Measurements from ENCODE around the gene CXCL9. TPM values are rescaled to one million over a fixed set of nuclear protein-coding genes. Genes with fewer than 3 reads are reported as not detected.

CXCL9 gene
- total and polyA plus RNA-seq, 12 donors = 0.10 to 396 (median 0.50) TPM

- peak overlapping the region in 2 of 10 donors; percentile 86 to 92 for H3K27ac ChIP-seq
- WGBS, 2 donors = 98% methylated on average over 13 of the region's 13 CpGs
- intact Hi-C loops (cut with DNase I) = loop anchor here in 1 of 10 donors (5.0 kb wide), 1 partner anchor 57 kb away; no protein-coding TSS in a partner anchor
Measured at GRCh38 chr4:76010576-76010975, 3.3 kb upstream of the CXCL9 start.

GRCh38 chr4:76009311-76009710, 2.0 kb upstream of the CXCL9 start:
- Histone ChIP-seq H3K4me3 (no peak overlapping the region), H3K36me3 (no peaks in the 10 kb centered on the region), H3K27ac (no peak overlapping the region), H3K9me3 (no peaks in the 10 kb centered on the region), H3K27me3 (no peaks in the 10 kb centered on the region), H3K4me1 (peaks cover 2 to 28% (median 20%) of the 10 kb centered on the region in 9 donors)
- intact Hi-C loops (cut with DNase I) = no loop called here
- DNase-seq = no peak
- no peak for ATAC-seq
- no peak for TF ChIP-seq CTCF (IDR thresholded peaks at IDR 0.05)
- 73 to 83% methylated on average over 5 of the region's 5 CpGs for WGBS, 2 donors

More at GRCh38 chr4:76010576-76010975, 3.3 kb upstream of the CXCL9 start:
- DNase-seq (no peak), ATAC-seq (no peak)
- H3K4me3 ChIP-seq = no peak overlapping the region
- H3K36me3 ChIP-seq = no peaks in the 10 kb centered on the region
- no peak for TF ChIP-seq CTCF (IDR thresholded peaks at IDR 0.05)
- H3K4me1 ChIP-seq = peaks cover 2 to 28% (median 20%) of the 10 kb centered on the region in 9 donors
- H3K27me3 ChIP-seq = no peaks in the 10 kb centered on the region
- no peaks in the 10 kb centered on the region for H3K9me3 ChIP-seq

GRCh38 chr4:76003620-76004019, 3.7 kb downstream of the CXCL9 start:
- DNase-seq = no peak
- Histone ChIP-seq H3K27ac (peak overlapping the region in 6 of 10 donors; percentile 31 to 75 (median 42)), H3K36me3 (no peaks in the 10 kb centered on the region), H3K4me1 (peaks cover 0 to 22% (median 8%) of the 10 kb centered on the region in 9 donors), H3K27me3 (no peaks in the 10 kb centered on the region), H3K9me3 (no peaks in the 10 kb centered on the region), H3K4me3 (no peak overlapping the region)
- ATAC-seq = no peak
- WGBS, 2 donors = 88 to 89% methylated on average over 3 of the region's 3 CpGs
- intact Hi-C loops (cut with DNase I) = loop anchor here in 1 of 10 donors (2.0 kb wide), 1 partner anchor 63 kb away; no protein-coding TSS in a partner anchor
- no peak for TF ChIP-seq CTCF (IDR thresholded peaks at IDR 0.05)

DNA sequence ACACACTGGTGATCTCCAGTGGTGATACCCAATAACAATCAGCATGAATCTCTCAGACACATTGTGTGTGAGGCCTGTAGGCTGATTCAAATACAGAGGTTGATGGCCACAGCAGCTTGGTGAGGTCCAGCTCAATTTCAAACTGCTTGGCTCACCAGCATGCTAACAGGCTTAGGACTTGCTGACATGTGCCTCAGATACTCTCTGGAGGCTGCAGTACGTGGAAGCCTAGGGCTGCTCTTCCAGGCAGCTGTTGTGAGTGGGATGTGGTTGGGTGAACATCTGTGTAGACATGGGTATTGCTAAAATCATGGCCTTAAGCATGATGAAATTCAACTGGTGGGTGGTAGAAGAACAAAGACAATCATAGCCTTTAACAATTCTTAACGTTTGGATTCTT, 4.3 kb downstream of the CXCL9 start:
- Histone ChIP-seq H3K27me3 (no peaks in the 10 kb centered on the region), H3K4me3 (no peak overlapping the region), H3K4me1 (peaks cover 0 to 22% (median 8%) of the 10 kb centered on the region in 9 donors), H3K27ac (peak overlapping the region in 7 of 10 donors; percentile 40 to 75 (median 59)), H3K9me3 (no peaks in the 10 kb centered on the region), H3K36me3 (no peaks in the 10 kb centered on the region)
- ATAC-seq (peak; percentile 77 to 90 (median 83)), DNase-seq (peak in 1 of 2 donors; percentile 36)
- no peak for TF ChIP-seq CTCF (IDR thresholded peaks at IDR 0.05)
- WGBS, 2 donors = 66 to 73% methylated on average over 2 of the region's 2 CpGs
- intact Hi-C loops (cut with DNase I) = loop anchor here in 1 of 10 donors (2.0 kb wide), 1 partner anchor 64 kb away; no protein-coding TSS in a partner anchor
